ENCODE measurements around the gene OR51A4.
"Not testable (repeated sequence)": the region's sequence is repeated elsewhere in the genome, so short reads cannot be mapped to it uniquely, and the experiment has no call there.

OR51A4 gene, protein sequence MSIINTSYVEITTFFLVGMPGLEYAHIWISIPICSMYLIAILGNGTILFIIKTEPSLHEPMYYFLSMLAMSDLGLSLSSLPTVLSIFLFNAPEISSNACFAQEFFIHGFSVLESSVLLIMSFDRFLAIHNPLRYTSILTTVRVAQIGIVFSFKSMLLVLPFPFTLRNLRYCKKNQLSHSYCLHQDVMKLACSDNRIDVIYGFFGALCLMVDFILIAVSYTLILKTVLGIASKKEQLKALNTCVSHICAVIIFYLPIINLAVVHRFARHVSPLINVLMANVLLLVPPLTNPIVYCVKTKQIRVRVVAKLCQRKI

DNA sequence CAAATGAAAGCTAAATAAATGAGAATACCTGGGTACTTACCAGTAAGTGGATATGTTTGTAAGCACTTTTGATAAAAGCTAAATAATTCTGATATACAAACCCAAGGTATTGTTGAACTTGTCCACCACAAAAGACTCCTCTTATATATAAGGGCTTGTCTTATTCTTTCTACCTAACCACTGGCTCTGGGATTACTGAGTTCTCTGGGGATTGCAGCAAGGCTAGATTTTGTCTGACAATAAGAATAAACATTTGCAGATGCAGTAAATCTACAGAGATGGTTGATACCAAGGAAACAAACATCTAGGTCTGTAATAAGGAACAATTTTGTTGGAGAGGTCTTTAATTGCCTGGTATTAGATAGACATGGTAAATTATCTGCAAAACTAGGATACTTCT, at the start of gene OR51A4:
Gene OR51A4, minus strand, starts transcription at position 101 of the 400 bp plus-strand sequence. CDS start 505 bp downstream, outside the sequence.
- no peak for DNase-seq

- no peak for DNase-seq
Measured at GRCh38 chr11:4994551-4994950, 47.1 kb upstream of the OR51A4 start, which contains the start of gene OR51L1. TSS of gene OR51L1 (plus strand) at chr11:4994851. CDS start at chr11:4998983, 4,132 bp downstream.

- DNase-seq = no peak
Measured at GRCh38 chr11:4991060-4991459, 43.7 kb upstream of the OR51A4 start.

DNA sequence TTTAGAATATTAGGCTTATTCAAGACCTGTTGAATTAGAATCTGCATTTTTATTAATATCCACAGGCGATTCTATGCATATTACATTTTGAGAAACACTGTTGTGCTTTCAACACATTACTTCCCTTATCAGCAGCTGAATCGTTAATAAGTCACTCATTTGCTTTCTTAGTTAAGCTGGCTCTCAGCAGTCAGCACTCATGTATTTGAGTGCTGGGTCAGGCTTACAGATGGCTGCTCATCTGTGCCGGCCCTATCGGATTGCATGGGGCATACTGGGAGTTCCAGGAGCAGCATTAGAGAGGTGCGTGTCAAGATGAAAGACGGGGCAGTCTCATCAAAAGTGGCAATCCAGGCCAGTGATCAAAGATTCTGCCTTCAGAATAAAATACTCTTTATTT, 36.4 kb upstream of the OR51A4 start:
- DNase-seq = no peak

DNA sequence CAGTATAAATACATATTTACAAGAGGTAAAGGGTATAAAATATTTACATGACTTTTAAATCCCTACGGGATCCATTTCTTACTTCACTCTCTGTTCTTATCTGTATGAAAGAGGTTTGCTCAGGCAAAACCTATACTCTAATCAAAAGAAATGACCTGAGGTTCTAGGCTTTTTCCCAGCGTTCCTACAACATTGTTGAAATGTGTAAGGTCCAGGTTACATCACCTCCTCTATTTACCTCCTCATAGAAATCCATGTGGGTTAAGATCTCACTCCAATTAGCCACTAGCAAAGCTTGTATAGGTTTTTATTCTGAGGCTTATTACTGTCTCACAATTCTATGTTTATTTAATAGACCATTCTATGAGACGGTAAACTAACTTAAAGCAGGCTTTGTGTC, 35.3 kb upstream of the OR51A4 start:
- DNase-seq = no peak

GRCh38 chr11:4979036-4979435, 31.6 kb upstream of the OR51A4 start:
- no peak for DNase-seq

DNA sequence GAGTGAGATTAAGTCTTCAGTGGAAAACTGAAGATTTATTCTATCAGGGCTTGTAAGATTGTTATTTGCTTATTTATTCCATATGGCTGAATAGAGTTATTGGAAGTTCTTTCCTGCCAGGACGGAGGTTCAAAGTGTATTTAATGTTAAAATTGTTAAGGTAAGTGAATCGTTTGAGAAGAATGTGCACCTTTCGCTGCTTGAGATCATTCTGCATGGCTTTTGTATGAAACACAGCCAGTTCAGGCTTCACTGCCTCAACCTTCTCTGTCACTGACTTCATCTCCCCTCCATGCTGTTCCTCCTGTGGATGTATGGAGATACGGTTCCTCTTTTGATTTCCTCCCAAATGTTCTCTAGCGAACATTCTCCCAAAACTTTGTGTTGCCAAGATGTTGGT, 28.0 kb upstream of the OR51A4 start:
- DNase-seq = no peak

DNA sequence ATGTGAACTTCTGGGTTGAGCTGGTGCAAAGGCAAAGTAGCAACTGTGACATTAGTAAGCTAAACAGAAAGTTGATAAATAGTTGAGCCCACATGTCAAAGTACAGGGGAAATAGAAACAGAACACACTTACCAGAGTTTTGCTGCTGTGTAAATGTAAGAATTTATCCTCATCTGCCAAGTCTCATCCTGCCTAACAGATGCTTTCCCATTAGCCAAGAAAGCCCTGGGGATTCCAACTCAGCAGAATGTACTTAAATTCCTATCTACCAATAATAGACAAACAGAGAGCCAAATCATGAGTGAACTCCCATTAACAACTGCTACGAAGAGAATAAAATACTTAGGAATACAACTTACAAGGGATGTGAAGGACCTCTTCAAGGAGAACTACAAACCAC, 15.4 kb upstream of the OR51A4 start:
- no peak for DNase-seq

DNA sequence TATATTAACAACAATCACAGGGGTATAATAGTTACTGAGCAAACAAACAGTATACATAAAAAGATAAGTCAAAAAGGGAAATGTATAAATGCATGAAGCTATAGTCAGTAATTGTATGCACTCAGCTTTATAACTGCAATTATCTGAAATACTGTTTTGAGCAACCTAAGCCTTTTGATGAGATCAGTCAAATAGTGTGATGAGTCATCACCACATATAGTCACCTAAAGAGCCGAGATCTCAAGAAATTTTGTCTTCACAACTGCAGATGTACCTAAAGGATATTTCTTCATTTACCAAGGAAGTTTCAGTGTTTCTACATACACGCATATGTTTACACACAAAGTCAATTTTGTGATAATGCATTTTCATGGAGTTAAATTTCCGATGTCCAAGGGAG, 13.5 kb upstream of the OR51A4 start:
- DNase-seq = no peak

DNA sequence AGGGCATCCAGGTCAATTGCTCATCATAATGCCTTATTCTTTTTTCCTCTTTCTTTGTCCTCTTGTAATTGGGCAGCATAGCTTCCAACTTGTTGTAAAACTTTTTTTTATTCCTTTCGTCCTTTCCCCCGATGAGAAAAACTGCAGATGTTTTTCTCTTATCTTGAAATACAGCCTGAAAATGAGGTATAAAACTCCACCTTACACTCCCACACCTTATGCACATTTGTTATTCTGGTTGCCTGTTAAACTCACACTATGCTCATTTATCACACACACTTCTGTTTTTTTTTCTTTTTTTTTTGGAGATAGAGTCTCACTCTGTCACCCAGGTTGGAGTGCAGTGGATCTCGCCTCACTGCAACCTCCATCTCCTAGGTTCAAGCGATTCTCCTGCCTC, 10.0 kb upstream of the OR51A4 start:
- DNase-seq = no peak

GRCh38 chr11:4955613-4956012, 8.2 kb upstream of the OR51A4 start, which contains the start of gene OR51A2:
TSS of gene OR51A2 (minus strand) at chr11:4955713. CDS start at chr11:4955713, 0 bp downstream.
- DNase-seq = not testable (repeated sequence)

DNA sequence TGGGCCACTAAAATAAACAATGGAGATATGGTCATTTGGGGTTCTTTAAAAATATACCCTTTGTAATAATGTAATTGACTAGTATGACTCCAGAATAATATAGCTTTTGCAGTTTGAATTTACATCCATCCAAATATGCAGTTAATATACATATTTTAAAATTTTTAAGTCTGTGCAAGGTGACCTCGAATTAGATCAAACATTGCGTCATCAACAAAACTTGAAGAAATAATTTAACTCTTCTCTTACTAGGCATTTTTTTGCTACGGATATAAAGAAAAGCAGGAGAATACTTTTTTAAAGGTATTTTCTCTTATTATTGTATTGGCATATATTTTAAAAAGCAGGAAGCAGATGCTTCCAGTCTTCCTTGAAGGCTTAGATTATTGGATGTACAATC, 10.7 kb downstream of the OR51A4 start:
- DNase-seq = no peak

GRCh38 chr11:4932751-4933150, 14.7 kb downstream of the OR51A4 start:
- no peak for DNase-seq

- no peak for DNase-seq
Measured at GRCh38 chr11:4926608-4927007, 20.8 kb downstream of the OR51A4 start.

DNA sequence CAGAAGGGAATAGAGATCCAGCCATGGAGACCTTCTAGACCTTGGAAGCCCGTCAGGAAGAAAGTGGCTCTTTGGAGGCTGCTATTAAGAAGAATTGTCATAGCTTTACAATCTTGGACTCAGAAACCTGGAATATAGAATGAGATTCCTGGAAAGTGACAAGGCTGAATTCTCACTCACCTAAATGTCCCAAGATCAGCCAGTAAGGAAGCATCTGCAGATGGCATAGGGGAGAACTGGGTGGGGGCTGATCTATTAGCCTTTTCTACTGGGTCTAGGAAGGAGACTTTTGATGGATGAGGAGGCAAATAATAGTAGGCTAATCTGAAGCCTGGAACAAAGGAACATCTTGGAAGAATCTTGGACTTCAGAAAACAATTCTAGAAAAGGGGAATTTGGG, 23.2 kb downstream of the OR51A4 start, which contains the start of gene OR51G1:
Gene OR51G1, minus strand, starts transcription at position 101 of the 400 bp plus-strand sequence. Its CDS starts 0 bp downstream, at position 101.
- DNase-seq = no peak

DNA sequence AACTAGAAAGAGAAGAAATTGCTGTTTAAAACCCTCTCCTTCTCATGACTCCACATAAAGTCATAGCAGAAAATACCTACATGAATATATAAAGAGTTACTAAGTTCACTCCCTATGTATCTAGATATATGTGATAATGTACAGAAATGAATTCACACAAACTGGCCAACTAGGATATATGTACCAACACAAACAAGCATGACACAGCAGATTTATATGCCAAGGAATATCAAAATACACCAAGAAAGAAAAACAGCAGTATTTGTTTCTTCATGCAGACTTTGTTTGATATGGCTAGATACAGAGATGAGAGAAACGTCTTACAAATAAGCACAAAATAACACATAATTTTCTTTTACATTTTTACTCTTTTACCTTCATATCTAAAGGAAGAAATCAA, 25.1 kb downstream of the OR51A4 start:
- DNase-seq = no peak

GRCh38 chr11:4921796-4922195, 25.6 kb downstream of the OR51A4 start:
- no peak for DNase-seq

DNA sequence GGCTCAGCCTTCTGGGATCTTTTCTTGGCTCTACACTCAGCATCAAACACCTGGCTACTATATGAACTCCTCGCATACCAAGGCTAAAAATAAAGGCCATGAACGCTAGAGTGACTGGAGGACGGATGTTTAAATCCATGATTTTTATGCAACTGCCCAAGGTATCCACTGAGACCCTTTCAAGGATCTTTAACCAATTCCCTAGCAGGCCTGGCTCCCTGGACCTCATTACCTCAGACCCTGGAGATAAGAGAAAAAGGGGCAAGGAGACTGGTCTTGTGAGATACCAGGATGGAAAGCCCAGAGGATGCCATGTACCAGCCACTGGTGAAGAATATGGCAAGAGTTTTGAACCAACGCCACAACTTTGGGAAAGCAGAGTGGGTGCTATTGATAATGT, 28.2 kb downstream of the OR51A4 start, which contains the start of gene OR51G2:
Gene OR51G2, minus strand, starts transcription at position 101 of the 400 bp plus-strand sequence. CDS start 3,687 bp downstream, outside the sequence.
- no peak for DNase-seq

DNA sequence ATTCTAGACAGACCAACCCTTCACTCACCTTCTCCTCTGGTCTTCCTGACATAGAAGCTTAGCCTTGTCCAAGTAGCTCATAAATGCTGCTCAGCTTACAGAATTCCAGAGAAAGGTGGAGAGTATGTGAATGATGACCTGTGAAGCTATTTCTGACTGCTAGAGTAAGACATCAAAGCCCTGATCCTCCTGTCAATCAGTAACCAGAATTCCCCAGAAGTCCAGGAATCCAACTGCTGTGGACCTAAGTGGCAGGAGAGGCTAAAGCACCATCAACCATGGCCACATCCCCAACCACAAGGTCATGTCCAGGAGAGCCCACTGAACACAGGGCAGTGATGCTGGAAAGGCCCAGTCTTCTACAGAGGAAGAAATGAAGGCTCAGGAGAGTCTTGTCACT, 30.8 kb downstream of the OR51A4 start:
- DNase-seq = no peak

GRCh38 chr11:4903484-4903883, 43.9 kb downstream of the OR51A4 start, which contains the start of gene OR51A7:
TSS of gene OR51A7 (plus strand) at chr11:4903783. CDS start at chr11:4907370, 3,587 bp downstream.
- DNase-seq = no peak
